ENCODE results near the gene KLHL41.

Gene KLHL41

DNA sequence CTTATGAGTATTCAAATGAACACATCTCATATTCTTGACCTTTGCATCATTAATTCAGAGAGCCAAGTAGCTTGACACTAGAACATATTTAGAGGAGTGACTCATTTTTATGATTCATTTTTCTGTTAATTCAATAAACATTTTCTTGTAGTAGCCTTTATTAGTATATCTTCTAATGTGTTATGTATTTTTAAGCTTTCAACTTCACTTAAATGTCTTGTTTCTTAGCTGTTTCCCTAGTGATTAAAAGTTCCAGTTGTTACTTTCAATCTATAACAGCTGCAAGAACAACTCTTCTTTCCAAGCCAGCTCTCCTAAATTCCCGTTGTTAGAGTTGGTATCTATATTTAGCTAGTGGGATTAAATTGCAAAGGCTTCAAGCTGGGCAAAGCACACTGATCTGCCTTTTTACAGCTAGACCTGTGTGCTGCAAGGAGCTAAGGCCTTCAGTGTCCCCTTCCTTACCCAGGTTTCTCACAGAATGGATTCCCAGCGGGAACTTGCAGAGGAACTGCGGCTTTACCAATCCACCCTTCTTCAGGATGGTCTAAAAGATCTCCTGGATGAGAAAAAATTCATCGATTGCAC, at the start of gene KLHL41:
TSS of gene KLHL41 (plus strand) at position 405 of the 588 bp plus-strand sequence. CDS start at position 482, 77 bp downstream.
- H3K4me3 ChIP-seq (ENCODE audit: low read length), result no peak within 1 kb of the TSS
- TF ChIP-seq ZNF274 (IDR thresholded peaks at IDR 0.05; ENCODE audit: low read depth, low read length), result no peak

DNA sequence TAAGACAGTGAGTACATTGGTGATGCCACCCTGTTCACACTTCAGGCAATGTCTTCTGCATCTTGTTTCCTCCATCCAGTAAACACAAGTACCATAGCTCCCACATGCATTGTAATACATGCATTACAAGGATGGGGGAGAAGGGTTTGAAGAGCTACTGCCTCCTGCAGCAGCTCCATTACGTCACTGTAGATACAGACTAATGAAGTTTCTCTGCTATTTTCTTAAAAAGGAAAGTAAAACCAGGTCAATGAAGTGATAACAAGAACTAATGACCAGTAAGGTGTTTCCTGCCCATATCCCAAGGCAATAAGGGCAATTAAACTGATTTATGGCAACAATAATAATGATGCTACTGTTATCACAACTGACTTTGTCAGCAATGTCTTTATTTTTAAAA, 48.4 kb upstream of the KLHL41 start:
- no peak overlapping the region for H3K4me3 ChIP-seq (ENCODE audit: low read length)
- TF ChIP-seq ZNF274 (IDR thresholded peaks at IDR 0.05; ENCODE audit: low read depth, low read length), result no peak

DNA sequence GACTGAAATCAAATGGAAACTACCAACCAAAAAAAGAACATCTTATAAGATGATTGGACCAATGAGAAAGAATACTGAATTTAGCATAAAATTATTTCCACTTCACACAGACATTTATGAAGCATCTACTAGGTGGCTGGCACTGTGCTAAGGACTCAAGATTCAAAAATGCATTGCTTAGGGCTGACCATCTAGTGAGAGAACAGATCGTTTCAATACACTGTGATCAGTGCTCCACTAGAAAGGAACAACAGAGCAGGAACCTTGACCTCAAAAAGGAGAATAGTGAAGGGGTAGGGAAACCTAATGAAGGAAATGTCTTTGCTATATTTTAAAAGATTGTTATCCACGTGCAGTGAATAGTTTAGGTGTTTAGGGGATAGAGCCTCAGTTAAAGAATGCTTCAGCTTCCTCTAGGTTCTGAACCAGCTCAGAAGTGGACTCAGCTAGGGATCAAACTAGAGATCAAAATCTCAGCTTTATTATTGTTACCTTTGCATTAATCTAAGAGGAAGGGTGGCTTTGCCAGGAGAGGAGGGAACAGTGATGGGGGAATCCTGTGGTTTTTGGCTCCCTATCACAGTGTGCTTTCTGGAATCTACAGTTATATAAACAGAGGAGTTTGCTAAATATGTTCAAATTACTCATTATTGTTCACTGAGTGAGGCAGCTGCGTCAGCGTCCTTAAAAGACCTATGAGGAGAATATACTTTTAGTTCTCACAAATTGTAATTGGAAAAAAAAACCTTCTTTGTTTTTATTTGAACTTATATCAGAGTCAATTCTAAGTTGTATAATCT, 46.4 kb upstream of the KLHL41 start:
- TF ChIP-seq ZNF274 (IDR thresholded peaks at IDR 0.05; ENCODE audit: low read depth, low read length), result no peak

DNA sequence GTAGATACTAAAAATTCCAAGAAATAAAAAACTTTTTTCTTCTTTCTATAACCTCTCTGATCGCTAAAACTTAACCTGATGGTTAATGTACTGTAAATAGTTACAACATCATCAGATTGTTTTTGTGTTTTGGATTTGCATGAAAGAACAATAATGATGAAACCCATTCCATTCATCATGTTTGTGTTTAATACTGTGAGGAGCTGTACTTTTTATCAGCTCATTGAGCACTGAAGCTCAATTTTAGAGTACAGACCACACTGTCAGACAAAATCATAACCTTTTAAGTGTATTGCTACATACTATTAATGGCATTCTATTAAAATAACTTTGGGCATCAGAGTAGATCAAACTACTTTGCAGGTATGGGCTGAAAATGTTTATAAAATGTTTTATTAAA, 45.0 kb upstream of the KLHL41 start:
- H3K4me3 ChIP-seq (ENCODE audit: low read length), result no peak overlapping the region
- no peak for TF ChIP-seq ZNF274 (IDR thresholded peaks at IDR 0.05; ENCODE audit: low read depth, low read length)

More for the DNA sequence above, 46.4 kb upstream of the KLHL41 start:
- H3K4me3 ChIP-seq (ENCODE audit: low read length), result no peak overlapping the region

DNA sequence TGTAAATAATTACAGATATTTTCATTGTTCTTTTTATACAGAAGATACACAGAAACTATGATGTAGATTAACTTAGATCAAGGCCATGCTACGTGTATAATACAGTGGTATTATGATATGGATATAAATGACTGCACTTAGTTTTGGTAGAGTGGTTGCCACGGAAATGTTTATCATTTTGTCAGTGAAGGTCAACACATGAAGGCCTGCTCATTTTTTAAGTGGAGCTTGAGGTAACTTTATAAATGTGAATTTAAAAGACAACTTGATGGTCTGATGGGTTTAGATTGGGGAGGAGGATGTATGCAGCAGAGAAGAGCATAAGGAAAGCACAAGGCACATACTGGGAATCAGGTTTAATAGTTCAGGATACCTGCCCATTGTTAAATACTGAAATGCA, 44.6 kb upstream of the KLHL41 start:
- TF ChIP-seq ZNF274 (IDR thresholded peaks at IDR 0.05; ENCODE audit: low read depth, low read length), result no peak
- H3K4me3 ChIP-seq (ENCODE audit: low read length), result no peak overlapping the region

DNA sequence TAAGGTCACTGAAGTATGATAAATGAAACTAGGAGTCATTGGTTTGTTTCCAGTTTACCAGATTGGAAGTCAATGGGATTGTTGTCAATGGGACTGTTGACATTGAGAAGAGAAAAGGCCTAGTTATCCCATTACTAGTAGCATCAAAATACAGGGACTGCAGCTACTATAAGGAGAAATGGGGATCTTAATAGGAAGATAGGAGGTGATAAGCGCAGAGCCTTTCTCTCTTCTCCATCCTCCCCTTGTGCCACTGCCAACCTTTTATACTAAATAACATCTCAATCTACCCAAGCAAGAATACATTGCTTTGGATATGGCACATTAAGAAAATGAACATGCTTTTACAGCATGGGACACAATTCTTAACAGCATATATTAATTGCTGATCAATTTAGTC, 40.7 kb upstream of the KLHL41 start:
- H3K4me3 ChIP-seq (ENCODE audit: low read length), result no peak overlapping the region
- TF ChIP-seq ZNF274 (IDR thresholded peaks at IDR 0.05; ENCODE audit: low read depth, low read length), result no peak

DNA sequence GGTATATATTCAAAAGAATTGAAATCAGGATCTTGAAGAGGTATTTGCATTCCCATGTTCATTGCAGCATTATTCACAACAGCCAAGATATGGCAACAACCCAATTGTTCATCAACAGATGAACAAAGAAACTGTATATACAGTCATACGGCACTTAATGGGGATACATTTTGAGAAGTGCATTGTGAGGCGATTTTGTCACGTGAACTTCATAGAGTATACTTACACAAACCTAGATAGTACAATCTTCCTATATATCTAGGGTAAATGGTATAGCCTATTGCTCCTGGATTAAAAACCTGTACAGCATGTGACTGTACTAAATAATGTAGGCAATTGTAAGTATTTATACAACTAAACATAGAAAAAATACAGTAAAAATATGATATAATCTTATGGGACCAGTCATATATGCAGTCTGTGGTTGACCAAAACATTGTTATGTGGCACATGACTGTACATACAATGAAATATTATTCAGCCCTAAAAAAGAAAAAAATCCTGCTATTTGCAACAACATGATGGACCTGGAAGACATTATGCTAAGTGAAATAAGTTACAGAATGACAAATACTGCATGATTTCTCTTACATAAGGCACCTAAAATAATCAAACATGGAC, 39.4 kb upstream of the KLHL41 start:
- H3K4me3 ChIP-seq (ENCODE audit: low read length), result no peak overlapping the region
- no peak for TF ChIP-seq ZNF274 (IDR thresholded peaks at IDR 0.05; ENCODE audit: low read depth, low read length)

DNA sequence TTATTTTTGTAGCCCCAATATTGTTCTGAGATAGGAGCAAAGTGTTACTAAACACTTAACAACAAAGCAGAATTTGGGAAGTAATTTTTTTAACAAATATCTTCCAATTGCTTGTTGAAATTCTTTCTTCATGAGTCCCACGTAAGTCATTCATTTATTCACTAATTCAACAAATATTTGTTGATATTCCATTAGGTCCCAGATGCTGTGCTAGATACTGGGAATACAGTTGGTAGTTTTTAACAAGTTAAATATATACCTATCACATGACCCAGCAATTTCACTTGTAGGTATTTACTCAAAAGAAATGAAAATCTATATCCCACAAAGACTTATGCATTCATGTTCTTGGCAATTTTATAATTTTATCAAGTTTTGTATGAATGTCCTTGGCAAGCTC, 37.3 kb upstream of the KLHL41 start:
- TF ChIP-seq ZNF274 (IDR thresholded peaks at IDR 0.05; ENCODE audit: low read depth, low read length), result no peak
- no peak overlapping the region for H3K4me3 ChIP-seq (ENCODE audit: low read length)

DNA sequence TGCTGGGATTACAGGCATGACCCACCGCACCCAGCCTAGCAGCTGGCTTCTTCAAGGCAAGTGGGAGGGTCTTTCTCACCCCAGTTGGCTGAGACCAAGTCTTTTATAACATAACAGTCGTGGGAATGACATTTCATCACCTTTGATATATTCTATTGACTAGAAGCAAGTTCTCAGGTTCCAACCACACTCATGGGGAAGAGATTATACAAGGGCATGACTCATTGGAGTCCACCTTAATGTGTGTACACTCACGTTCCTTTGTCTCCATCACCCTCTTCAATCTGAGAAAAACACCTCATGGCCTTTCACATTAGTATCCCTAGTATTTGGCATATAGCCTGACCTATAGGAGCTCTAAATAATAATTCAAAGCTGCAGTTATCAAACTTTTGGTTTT, 33.0 kb upstream of the KLHL41 start:
- H3K4me3 ChIP-seq (ENCODE audit: low read length), result no peak overlapping the region
- TF ChIP-seq ZNF274 (IDR thresholded peaks at IDR 0.05; ENCODE audit: low read depth, low read length), result no peak

DNA sequence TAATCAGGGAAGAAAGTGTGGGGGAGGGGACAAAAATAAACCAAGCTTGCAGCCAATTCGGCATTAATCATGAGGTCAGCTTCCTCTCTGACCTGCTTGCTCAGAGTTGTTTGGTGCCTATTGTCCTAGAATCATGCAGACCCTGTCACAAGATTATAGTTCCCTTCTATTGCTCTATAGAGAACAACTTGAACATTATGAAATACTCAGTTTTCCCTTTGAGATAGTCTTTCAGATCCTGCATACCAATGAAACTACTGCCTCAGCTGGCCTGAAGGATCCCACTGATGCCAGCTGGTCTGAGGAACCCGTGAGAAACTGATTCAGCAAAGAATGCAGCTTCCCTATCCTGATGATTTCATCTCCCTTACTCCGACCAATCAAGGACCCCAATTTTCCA, 31.2 kb upstream of the KLHL41 start:
- no peak for TF ChIP-seq ZNF274 (IDR thresholded peaks at IDR 0.05; ENCODE audit: low read depth, low read length)
- H3K4me3 ChIP-seq (ENCODE audit: low read length), result no peak overlapping the region

DNA sequence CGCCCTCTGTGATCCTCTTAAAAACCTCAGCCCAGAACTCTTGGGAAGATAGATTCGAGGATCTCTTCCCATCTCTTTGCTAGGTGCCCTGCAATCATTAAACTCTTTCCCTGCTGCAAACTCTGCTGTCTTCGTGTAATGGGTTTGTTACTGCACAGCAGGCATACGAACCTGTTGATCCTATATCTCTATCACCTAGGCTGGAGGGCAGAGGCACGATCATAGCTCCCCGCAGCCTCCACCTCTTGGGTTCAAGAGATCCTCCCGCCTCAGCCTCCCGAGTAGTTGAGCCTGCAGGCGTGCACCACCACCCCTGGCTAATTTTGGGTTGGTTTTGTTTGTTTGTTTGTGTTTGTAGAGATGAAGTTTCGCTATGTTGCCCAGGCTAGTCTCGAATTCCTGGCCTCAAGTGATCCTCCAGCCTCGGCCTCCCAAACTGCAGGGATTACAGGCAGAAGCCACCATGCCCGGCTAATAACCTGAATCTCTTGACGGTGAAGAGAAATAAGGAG, 30.7 kb upstream of the KLHL41 start:
- H3K4me3 ChIP-seq (ENCODE audit: low read length), result peak overlapping the region; percentile 75; the same call in 1 of the 2 replicates
- TF ChIP-seq ZNF274 (IDR thresholded peaks at IDR 0.05; ENCODE audit: low read depth, low read length), result no peak

DNA sequence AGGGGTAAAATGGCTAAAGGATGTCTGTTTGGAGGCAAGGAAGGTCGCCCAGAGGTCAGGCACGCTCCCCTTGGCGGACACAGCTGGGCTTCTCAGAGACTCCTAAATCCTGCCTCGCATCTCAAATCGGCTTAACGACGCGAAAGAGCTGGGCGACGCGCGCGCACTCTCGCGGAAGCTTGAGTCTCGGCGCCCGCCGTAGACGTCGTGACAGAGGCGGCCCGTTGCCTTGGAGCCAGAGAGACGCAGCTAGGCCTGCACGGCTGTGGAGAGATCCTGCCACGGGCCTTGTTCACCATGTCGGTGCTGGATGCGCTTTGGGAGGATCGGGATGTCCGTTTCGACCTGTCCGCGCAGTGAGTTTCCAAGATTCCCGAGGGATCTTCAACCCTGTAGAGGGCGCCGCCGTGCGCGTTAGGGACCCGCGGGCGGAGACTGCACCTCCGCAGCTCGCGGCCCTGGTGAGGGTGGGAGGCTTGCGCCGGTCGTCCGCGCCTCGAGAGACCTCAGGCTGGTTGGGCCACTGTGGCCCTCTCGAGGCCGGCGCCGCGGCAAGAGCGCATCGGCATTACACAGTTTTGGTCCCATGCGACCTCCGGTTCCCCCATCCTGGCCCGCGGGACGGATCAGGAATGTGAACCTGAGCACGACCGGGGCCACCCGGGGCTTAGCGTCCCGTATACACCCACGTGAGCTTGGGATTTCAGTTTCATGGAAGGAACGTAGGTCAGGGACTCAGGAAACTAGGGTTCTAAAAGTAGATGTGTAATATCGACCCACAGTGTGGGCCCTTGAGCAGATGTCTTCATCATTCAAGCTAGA, 30.0 kb upstream of the KLHL41 start, which contains the start of gene BBS5:
TSS of gene BBS5 (plus strand) at position 238 of the 822 bp plus-strand sequence. CDS start at position 298, 60 bp downstream.
- peak within 1 kb of the TSS; percentile 75 for H3K4me3 ChIP-seq (ENCODE audit: low read length)
- TF ChIP-seq ZNF274 (IDR thresholded peaks at IDR 0.05; ENCODE audit: low read depth, low read length), result no peak

DNA sequence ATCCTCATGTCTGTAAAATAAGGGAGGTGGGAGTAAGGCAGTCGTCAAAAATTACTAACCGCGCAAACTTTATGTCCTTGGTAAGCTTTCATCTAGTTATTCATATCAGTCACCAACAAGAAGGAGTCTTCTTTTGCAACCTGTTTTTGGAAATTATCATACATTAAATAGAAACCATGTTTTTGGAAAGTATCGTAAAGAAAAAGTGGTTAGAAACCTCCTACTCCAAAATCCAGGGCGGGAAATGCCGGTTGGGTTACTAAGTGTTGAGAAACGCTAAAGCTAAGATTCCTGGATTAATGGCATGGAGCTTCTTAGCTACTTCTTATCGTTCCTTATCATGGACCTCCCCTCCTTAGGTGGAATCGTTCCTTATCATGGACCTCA, 29.4 kb upstream of the KLHL41 start:
- H3K4me3 ChIP-seq (ENCODE audit: low read length), result peak overlapping the region; percentile 75
- no peak for TF ChIP-seq ZNF274 (IDR thresholded peaks at IDR 0.05; ENCODE audit: low read depth, low read length)

DNA sequence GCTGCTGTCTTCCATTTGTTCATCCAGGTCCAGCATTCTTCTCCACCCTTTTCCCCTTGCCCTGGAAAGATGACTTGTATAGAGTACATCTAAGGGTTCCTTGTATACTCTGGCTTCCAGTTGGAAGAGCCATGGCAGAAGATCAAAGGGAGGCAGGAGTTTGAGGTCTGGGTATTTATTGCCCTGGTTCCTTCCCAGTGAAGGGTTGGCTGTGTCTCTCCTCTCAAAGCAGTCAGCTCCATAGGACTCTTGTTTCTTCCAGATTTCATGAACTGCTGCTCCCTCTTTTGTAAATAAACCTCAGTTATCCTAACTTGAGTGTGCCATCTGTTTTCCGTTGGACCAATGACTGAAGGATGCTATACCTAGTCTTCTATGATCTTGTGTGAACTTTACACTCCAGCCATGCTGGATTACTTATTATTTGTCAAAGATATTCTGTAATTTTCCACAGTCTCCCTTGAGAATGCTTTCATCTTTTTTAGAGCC, 23.8 kb upstream of the KLHL41 start:
- no peak overlapping the region for H3K4me3 ChIP-seq (ENCODE audit: low read length)
- no peak for TF ChIP-seq ZNF274 (IDR thresholded peaks at IDR 0.05; ENCODE audit: low read depth, low read length)
